MCF 10A (cell line): ENCODE measurements around the gene BRAF. TPM values are rescaled to one million over a fixed set of nuclear protein-coding genes. Genes with fewer than 3 reads are reported as not detected.
"Not testable (repeated sequence)": the region's sequence is repeated elsewhere in the genome, so short reads cannot be mapped to it uniquely, and the experiment has no call there.

Experiments
- BruUV-seq: library from RNA; stranded (reverse); fragments of 400-500 nt; replicated peaks from 2 replicates; lab custom pipeline; 2021; lab: Mats Ljungman, UMichigan
- CTCF ChIA-PET: fragments of 300-600 bp; sonication (Branson Sonifier 250); formaldehyde crosslinking; extraction: SDS; loops from one replicate; lab custom pipeline; 2021; ENCODE audit warnings: antibody characterized with exemption, inconsistent platforms; lab: Yijun Ruan, JAX
- POLR2A ChIA-PET: fragments of 300-600, 350-650 bp; sonication (Branson Sonifier 250); formaldehyde crosslinking; extraction: SDS; loops from one replicate; lab custom pipeline; 2020; ENCODE audit warnings: antibody characterized with exemption, inconsistent platforms; lab: Yijun Ruan, JAX
- DNase-seq: peaks from one replicate; pipeline ENCODE4 v3.0.0-alpha.2; 2018; ENCODE audit not compliant: unreplicated experiment
- H3K27ac Mint-ChIP-seq: one replicate; pipeline ENCODE4 v1.8.0; 2022; ENCODE audit warnings: mild to moderate bottlenecking, low read depth, mixed read lengths; ENCODE audit not compliant: unreplicated experiment
- H3K27me3 Mint-ChIP-seq: one replicate; pipeline ENCODE4 v1.8.0; 2022; ENCODE audit warnings: mixed read lengths; ENCODE audit not compliant: insufficient read depth, unreplicated experiment
- H3K36me3 Mint-ChIP-seq: one replicate; pipeline ENCODE4 v1.8.0; 2022; ENCODE audit warnings: mild to moderate bottlenecking, moderate library complexity, mixed read lengths; ENCODE audit not compliant: insufficient read depth, unreplicated experiment
- H3K4me1 Mint-ChIP-seq: one replicate; pipeline ENCODE4 v1.8.0; 2022; ENCODE audit warnings: mixed read lengths; ENCODE audit not compliant: insufficient read depth, unreplicated experiment
- H3K4me3 Mint-ChIP-seq: one replicate; pipeline ENCODE4 v1.8.0; 2022; ENCODE audit warnings: mild to moderate bottlenecking, moderate library complexity, mixed read lengths; ENCODE audit not compliant: unreplicated experiment
- H3K9me3 Mint-ChIP-seq: one replicate; pipeline ENCODE4 v1.8.0; 2022; ENCODE audit warnings: mixed read lengths; ENCODE audit not compliant: unreplicated experiment
- intact Hi-C: fragments of 100-400 bp; cut with micrococcal nuclease; formaldehyde crosslinking; loops from 2 replicates; pipeline ENCODE4 v1.14.1; 2022
- total RNA-seq: library from RNA; stranded (reverse); gene quantifications from 2 replicates; pipeline ENCODE4 v1.2.3, GENCODE V29; 2022
- TF ChIP-seq, protein P1 (sequence below): fragments of 200-600 bp; IDR thresholded peaks from one replicate; pipeline ENCODE4 v1.8.0; 2022; ENCODE audit warnings: antibody characterized with exemption, mild to moderate bottlenecking; ENCODE audit not compliant: unreplicated experiment

The BRAF gene
- total RNA-seq, 1 experiment from 2014 or later, result 33.7 TPM

DNA sequence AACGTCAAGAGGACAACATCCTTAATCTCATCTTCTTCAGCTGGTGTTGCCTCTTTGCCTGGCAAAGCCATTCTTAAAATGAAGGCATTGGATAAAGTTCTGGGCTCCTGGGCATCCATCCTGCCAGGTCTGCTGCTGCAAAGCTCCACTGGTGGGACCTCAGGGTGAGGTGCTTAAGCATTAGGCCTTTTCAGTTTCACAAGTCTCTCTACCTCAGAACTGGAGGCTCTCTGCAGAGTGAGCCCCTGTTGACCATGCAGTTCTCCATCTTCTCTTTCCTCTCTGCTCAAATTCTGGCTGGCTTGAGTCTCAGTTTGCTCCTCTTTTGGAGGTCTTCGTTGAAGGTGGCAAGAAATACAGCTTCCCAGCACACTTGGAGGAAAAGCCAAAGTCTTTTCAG, 42.7 kb upstream of the BRAF start:
- H3K27ac Mint-ChIP-seq, result no peak overlapping the region
- no peak for DNase-seq
- no peak overlapping the region for H3K4me3 Mint-ChIP-seq
- H3K4me1 Mint-ChIP-seq, result no peaks in the 10 kb centered on the region
- no peaks in the 10 kb centered on the region for H3K9me3 Mint-ChIP-seq
- intact Hi-C loops, result no loop called here
- no TSS peak for BruUV-seq
- no peaks in the 10 kb centered on the region for H3K36me3 Mint-ChIP-seq
- TF ChIP-seq, protein P1, sequence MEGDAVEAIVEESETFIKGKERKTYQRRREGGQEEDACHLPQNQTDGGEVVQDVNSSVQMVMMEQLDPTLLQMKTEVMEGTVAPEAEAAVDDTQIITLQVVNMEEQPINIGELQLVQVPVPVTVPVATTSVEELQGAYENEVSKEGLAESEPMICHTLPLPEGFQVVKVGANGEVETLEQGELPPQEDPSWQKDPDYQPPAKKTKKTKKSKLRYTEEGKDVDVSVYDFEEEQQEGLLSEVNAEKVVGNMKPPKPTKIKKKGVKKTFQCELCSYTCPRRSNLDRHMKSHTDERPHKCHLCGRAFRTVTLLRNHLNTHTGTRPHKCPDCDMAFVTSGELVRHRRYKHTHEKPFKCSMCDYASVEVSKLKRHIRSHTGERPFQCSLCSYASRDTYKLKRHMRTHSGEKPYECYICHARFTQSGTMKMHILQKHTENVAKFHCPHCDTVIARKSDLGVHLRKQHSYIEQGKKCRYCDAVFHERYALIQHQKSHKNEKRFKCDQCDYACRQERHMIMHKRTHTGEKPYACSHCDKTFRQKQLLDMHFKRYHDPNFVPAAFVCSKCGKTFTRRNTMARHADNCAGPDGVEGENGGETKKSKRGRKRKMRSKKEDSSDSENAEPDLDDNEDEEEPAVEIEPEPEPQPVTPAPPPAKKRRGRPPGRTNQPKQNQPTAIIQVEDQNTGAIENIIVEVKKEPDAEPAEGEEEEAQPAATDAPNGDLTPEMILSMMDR, result no peak
- H3K27me3 Mint-ChIP-seq, result peaks cover 13% of the 10 kb centered on the region
- POLR2A ChIA-PET, result interaction anchor here (0.6 kb wide), 1 partner anchor 158 kb away, joined by 3 read pairs; no protein-coding TSS in a partner anchor
- CTCF ChIA-PET, result no interaction called here

DNA sequence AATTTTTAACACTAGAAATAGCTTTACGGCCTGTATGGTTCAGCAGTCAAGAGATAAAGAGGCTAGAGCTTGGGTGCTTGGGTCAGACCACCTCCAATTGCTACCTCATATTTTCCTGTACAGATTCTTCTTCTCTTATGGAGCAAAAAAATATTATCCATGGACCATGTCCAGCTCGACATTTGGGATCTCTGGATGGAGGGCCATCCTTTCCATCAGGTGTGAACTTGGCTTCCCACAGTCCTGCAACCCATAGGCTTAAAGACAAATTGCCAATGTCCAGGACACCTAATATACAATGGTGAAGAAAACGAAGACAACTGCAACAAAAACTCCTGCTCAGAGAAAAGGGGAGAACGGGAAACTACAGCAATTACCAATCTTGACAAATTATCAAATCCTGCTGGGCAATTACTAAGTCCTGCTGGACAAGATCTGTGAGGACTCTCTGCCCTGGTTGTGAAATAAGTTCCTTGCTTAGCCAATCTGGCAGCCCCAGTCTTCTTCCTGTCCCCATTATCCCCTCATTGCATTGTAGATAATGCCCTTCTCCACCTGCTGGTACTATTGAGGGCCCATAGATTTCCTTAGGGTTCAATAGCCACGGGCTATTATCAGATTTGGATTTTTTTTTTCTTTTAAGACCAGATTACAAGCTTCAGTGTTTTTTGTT, 42.0 kb upstream of the BRAF start:
- TF ChIP-seq, protein P1, result no peak
- no peak overlapping the region for H3K4me3 Mint-ChIP-seq
- intact Hi-C loops, result no loop called here
- peaks cover 13% of the 10 kb centered on the region for H3K27me3 Mint-ChIP-seq
- no peak for DNase-seq
- no peaks in the 10 kb centered on the region for H3K9me3 Mint-ChIP-seq
- no peaks in the 10 kb centered on the region for H3K36me3 Mint-ChIP-seq
- ChIA-PET POLR2A (interaction anchor here (0.6 kb wide), 1 partner anchor 157 kb away, joined by 3 read pairs; no protein-coding TSS in a partner anchor), CTCF (no interaction called here)
- BruUV-seq, result no TSS peak
- H3K4me1 Mint-ChIP-seq, result no peaks in the 10 kb centered on the region
- no peak overlapping the region for H3K27ac Mint-ChIP-seq

DNA sequence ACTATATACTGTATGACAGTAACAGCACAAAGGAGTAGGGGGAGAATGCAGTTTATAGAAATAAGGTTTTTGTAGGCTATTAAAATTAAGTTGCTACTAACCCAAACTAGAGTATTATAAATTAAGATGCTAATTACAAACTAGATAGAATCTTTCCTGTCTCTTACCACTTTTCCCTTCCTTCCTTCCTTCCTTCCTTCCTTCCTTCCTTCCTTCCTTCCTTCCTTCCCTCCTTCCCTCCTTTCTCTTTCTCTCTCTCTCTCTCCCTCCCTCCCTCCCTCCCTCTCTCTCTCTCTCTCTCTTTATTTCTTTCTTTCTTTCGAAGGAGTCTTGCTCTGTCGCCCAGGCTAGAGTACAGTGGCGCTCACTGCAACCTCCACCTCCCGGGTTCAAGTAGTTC, 36.4 kb upstream of the BRAF start:
- BruUV-seq, result no TSS peak
- CTCF ChIA-PET, result interaction anchor here (0.6 kb wide), 1 partner anchor 14 kb away, joined by 3 read pairs; no protein-coding TSS in a partner anchor
- no peak overlapping the region for H3K4me3 Mint-ChIP-seq

DNA sequence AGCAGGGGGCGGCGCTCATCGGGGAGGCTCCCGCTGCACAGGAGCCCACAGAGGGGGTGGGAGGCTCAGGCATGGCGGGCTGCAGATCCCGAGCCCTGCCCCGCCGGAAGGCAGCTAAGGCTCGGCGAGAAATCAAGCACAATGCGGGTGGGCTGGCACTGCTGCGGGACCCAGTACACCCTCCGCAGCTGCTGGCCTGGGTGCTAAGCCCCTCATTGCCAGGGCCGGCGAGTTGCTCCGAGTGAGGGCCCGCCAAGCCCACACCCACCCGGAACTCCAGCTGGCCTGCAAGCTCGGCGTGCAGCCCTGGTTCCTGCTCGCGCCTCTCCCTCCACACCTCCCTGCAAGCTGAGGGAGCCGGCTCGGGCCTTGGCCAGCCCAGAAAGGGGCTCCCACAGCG, 32.3 kb upstream of the BRAF start:
- BruUV-seq, H3K36me3 Mint-ChIP-seq, H3K4me3 Mint-ChIP-seq, H3K27ac Mint-ChIP-seq, H3K4me1 Mint-ChIP-seq, POLR2A ChIA-PET, DNase-seq, intact Hi-C loops, H3K9me3 Mint-ChIP-seq, H3K27me3 Mint-ChIP-seq: not testable (repeated sequence)
- CTCF ChIA-PET, result interaction anchor here (0.6 to 1.2 kb wide), 3 partner anchors 146 to 1229 kb away, joined by 3 to 5 read pairs (median 3); no protein-coding TSS in a partner anchor

More for the DNA sequence above, 36.4 kb upstream of the BRAF start:
- no peak for DNase-seq
- Mint-ChIP-seq H3K9me3 (no peaks in the 10 kb centered on the region), H3K27me3 (no peaks in the 10 kb centered on the region), H3K36me3 (no peaks in the 10 kb centered on the region), H3K4me1 (no peaks in the 10 kb centered on the region), H3K27ac (no peak overlapping the region)
- POLR2A ChIA-PET, result no interaction called here
- TF ChIP-seq, protein P1, result no peak
- intact Hi-C loops, result no loop called here
